A549 (cell line): ENCODE measurements around the gene ARHGEF26. TPM values are rescaled to one million over a fixed set of nuclear protein-coding genes. Genes with fewer than 3 reads are reported as not detected.

Source experiments
- ATAC-seq, 2 experiments: fragments of 200-7000 bp in 1 of 2; fragments of >200 bp in 1 of 2; cut with Nextera tagmentation in 1 of 2; cut with Tn5 transposase in 1 of 2; 3 replicates each; pipeline versions ENCODE4 v1.8.0 to v1.9.1; 2018 to 2020; ENCODE audit warnings: mild to moderate bottlenecking in 1 of 2, moderate library complexity in 1 of 2
- CTCF ChIA-PET: fragments of 300-600 bp; sonication (Branson Sonifier 250); formaldehyde crosslinking; extraction: SDS; loops from one replicate; lab custom pipeline; 2021; ENCODE audit warnings: antibody characterized with exemption, inconsistent platforms; lab: Yijun Ruan, JAX
- POLR2A ChIA-PET: fragments of 350-600 bp; formaldehyde crosslinking; extraction: SDS; loops from one replicate; lab custom pipeline; 2021; ENCODE audit warnings: antibody characterized with exemption, inconsistent platforms; lab: Yijun Ruan, JAX
- DNase-seq, 2 experiments: peaks; one replicate each; pipeline versions ENCODE4 v3.0.0 to v3.0.0-alpha.2; 2011 to 2016; ENCODE audit warnings: low read depth in 1 of 2, low spot score in 1 of 2
- FAIRE-seq: peaks from 2 replicates; lab custom pipeline; 2011; peaks lifted over from hg19 to GRCh38; lab: Jason Lieb, UNC
- H3K27ac ChIP-seq, 2 experiments: fragments of >200 bp; sonication (Bioruptor Twin); formaldehyde crosslinking; 3 replicates each; pipeline ENCODE4 v1.5.1; 2016 to 2017
- H3K4me1 ChIP-seq: fragments of >200 bp; sonication (Bioruptor Twin); formaldehyde crosslinking; 3 replicates; pipeline ENCODE4 v1.6.1; 2016
- H3K4me2 ChIP-seq: fragments of >200 bp; sonication (Bioruptor Twin); formaldehyde crosslinking; 3 replicates; pipeline ENCODE4 v1.6.1; 2016
- H3K4me3 ChIP-seq: fragments of >200 bp; sonication (Bioruptor Twin); formaldehyde crosslinking; 3 replicates; pipeline ENCODE4 v1.5.1; 2016
- H3K9me3 ChIP-seq: fragments of >200 bp; sonication (Bioruptor Twin); formaldehyde crosslinking; 3 replicates; pipeline ENCODE4 v1.6.1; 2016
- BHLHE40 ChIP-seq: IDR thresholded peaks from 2 replicates; pipeline ENCODE4 v1.6.1; 2012; ENCODE audit warnings: low read depth, low read length, inconsistent platforms
- CBX2 ChIP-seq: fragments of 200-600 bp; sonication (generic); IDR thresholded peaks from 2 replicates; pipeline ENCODE4 v1.6.1; 2016; ENCODE audit warnings: low read depth, mild to moderate bottlenecking, borderline replicate concordance
- CBX8 ChIP-seq: fragments of 200-600 bp; sonication (generic); IDR thresholded peaks from 2 replicates; pipeline ENCODE4 v1.6.1; 2016
- CEBPB ChIP-seq, 2 experiments: fragments of >200 bp in 1 of 2; sonication (Bioruptor Twin) in 1 of 2; formaldehyde crosslinking in 1 of 2; IDR thresholded peaks; 2 replicates each; pipeline ENCODE4 v1.6.1; 2012 to 2016
- CHD2 ChIP-seq: fragments of 150-350 bp; IDR thresholded peaks from 2 replicates; pipeline ENCODE4 v1.6.1; 2014; ENCODE audit warnings: low read length; ENCODE audit not compliant: partially characterized antibody
- EHF ChIP-seq: fragments of 250-450 bp; sonication (Bioruptor Pico); IDR thresholded peaks from 2 replicates; pipeline ENCODE4 v1.5.0; 2020; ENCODE audit warnings: mild to moderate bottlenecking
- EP300 ChIP-seq, 2 experiments: fragments of >200 bp; sonication (Bioruptor Twin); formaldehyde crosslinking; IDR thresholded peaks; 2 replicates in 1 of 2; 3 replicates in 1 of 2; pipeline ENCODE4 v1.6.1; 2016 to 2017
- FOSB ChIP-seq: fragments of 250-450 bp; sonication (Bioruptor Pico); IDR thresholded peaks from 2 replicates; pipeline ENCODE4 v1.5.0; 2020; ENCODE audit warnings: mild to moderate bottlenecking, moderate library complexity
- FOSL2 ChIP-seq, 2 experiments: fragments of 450-650 bp in 1 of 2; fragments of >200 bp in 1 of 2; sonication (Bioruptor Twin) in 1 of 2; formaldehyde crosslinking; IDR thresholded peaks; 2 replicates each; pipeline versions ENCODE4 v1.5.0 to v1.6.1; 2016 to 2020; ENCODE audit warnings: mild to moderate bottlenecking in 1 of 2, moderate library complexity in 1 of 2
- GATA3 ChIP-seq: IDR thresholded peaks from 2 replicates; pipeline ENCODE4 v1.6.1; 2012; ENCODE audit warnings: borderline replicate concordance
- HOXA7 ChIP-seq: fragments of 250-450 bp; sonication (Bioruptor Pico); IDR thresholded peaks from 2 replicates; pipeline ENCODE4 v1.5.0; 2020; ENCODE audit warnings: mild to moderate bottlenecking, moderate library complexity
- HOXB13 ChIP-seq: fragments of 250-450 bp; sonication (Bioruptor Pico); IDR thresholded peaks from 2 replicates; pipeline ENCODE4 v1.5.0; 2020; ENCODE audit warnings: low read depth, mild to moderate bottlenecking, moderate library complexity
- HOXB5 ChIP-seq: fragments of 250-450 bp; sonication (Bioruptor Pico); IDR thresholded peaks from 2 replicates; pipeline ENCODE4 v1.5.0; 2020; ENCODE audit warnings: mild to moderate bottlenecking, moderate library complexity
- JUNB ChIP-seq: fragments of >200 bp; sonication (Bioruptor Twin); formaldehyde crosslinking; IDR thresholded peaks from 2 replicates; pipeline ENCODE4 v1.6.1; 2016
- KDM1A ChIP-seq: fragments of 200-600 bp; sonication (generic); IDR thresholded peaks from 2 replicates; pipeline ENCODE4 v1.6.1; 2016; ENCODE audit warnings: low read depth, mild to moderate bottlenecking
- MYC ChIP-seq: IDR thresholded peaks from 2 replicates; pipeline ENCODE4 v1.6.1; 2012; ENCODE audit warnings: mild to moderate bottlenecking, inconsistent platforms, low read length, improper control_type of control experiment, borderline replicate concordance
- NR3C1 ChIP-seq: fragments of >200 bp; sonication (Bioruptor Twin); formaldehyde crosslinking; IDR thresholded peaks from 3 replicates; pipeline ENCODE4 v1.6.1; 2017
- PHF8 ChIP-seq: fragments of 200-600 bp; sonication (generic); IDR thresholded peaks from 2 replicates; pipeline ENCODE4 v1.6.1; 2016; ENCODE audit warnings: low read depth, mild to moderate bottlenecking, antibody characterized with exemption, moderate library complexity, borderline replicate concordance
- POLR2AphosphoS2 ChIP-seq: conservative IDR thresholded peaks from 2 replicates; pipeline ENCODE4 v1.6.1; 2012; ENCODE audit warnings: low read length, improper control_type of control experiment, inconsistent platforms
- RARB ChIP-seq: fragments of 250-450 bp; sonication (Bioruptor Pico); IDR thresholded peaks from 2 replicates; pipeline ENCODE4 v1.8.0; 2021; ENCODE audit warnings: mild to moderate bottlenecking, moderate library complexity
- RCOR1 ChIP-seq: fragments of 150-350 bp; IDR thresholded peaks from 2 replicates; pipeline ENCODE4 v1.6.1; 2014; ENCODE audit warnings: antibody characterized with exemption, low read length, low read depth
- TP53 ChIP-seq: fragments of 250-450 bp; sonication (Bioruptor Pico); IDR thresholded peaks from 2 replicates; pipeline ENCODE4 v1.5.0; 2021; ENCODE audit warnings: mild to moderate bottlenecking, moderate library complexity
- ZC3H11A ChIP-seq: fragments of 450-650 bp; IDR thresholded peaks from 2 replicates; pipeline ENCODE4 v1.6.1; 2014; ENCODE audit warnings: antibody characterized with exemption, mild to moderate bottlenecking
- WGBS: methylation state at CpG from one replicate; pipeline ENCODE4 v1.1.6; 2017; ENCODE audit errors: missing lambda C conversion rate; 5-methylcytosine and 5-hydroxymethylcytosine counted together
- polyA plus RNA-seq, 4 experiments: library from polyadenylated mRNA; depleted of rRNA in 3 of 4; stranded (reverse); fragments of >200 nt; fragmentation: RNase III in 1 of 4; extraction: RNeasy Plus Mini Kit Qiagen cat#74134 plus additional on column Dnase treatment in 1 of 4; gene quantifications; 2 replicates in 3 of 4; 3 replicates in 1 of 4; pipeline ENCODE4 v1.2.3, GENCODE V29; 2011 to 2017
- TF ChIP-seq, protein P1 (sequence below): fragments of >200 bp; sonication (Bioruptor Twin); formaldehyde crosslinking; IDR thresholded peaks from 2 replicates; pipeline ENCODE4 v1.6.1; 2016
- TF ChIP-seq, protein P2 (sequence below): fragments of 250-450 bp; sonication (Bioruptor Pico); IDR thresholded peaks from 2 replicates; pipeline ENCODE4 v1.5.0; 2021; ENCODE audit warnings: mild to moderate bottlenecking, moderate library complexity, borderline replicate concordance
- TF ChIP-seq, protein P3 (sequence below): fragments of 450-650 bp; IDR thresholded peaks from 2 replicates; pipeline ENCODE4 v1.6.1; 2014; ENCODE audit warnings: antibody characterized with exemption
- TF ChIP-seq, protein P4 (sequence below): fragments of 200-600 bp; sonication (generic); IDR thresholded peaks from 2 replicates; pipeline ENCODE4 v1.6.1; 2016; ENCODE audit warnings: antibody characterized with exemption, mild to moderate bottlenecking, moderate library complexity
- TF ChIP-seq, protein P5 (sequence below): IDR thresholded peaks from 2 replicates; pipeline ENCODE4 v1.6.1; 2012; ENCODE audit warnings: low read depth, borderline replicate concordance

The ARHGEF26 gene
- polyA plus RNA-seq, 2 of the 4 experiments (the other 2 are of a cell fraction): 2.9 to 5.8 TPM

DNA sequence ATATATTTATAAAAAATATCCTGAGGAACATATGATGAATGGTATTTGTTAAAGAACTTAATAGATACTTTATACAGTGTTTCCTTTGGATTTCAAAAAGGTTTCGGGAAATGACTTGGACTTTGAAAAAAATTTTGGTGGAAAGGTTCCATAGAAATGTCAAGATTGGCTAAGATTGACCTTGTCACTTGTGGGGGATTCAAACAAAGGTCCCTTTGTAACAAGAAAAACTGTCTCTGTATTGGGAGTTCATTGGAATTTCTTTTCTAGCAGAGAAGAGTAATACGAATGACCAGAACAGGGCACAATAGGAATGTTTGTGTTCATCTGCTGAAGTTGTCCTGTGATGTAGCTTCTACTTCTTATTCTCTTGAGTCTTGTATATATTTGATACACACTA, 43.2 kb downstream of the ARHGEF26 start:
- Histone ChIP-seq H3K9me3 (no peaks in the 10 kb centered on the region), H3K4me2 (no peak overlapping the region), H3K4me3 (no peak overlapping the region), H3K27ac (no peak overlapping the region), H3K4me1 (no peaks in the 10 kb centered on the region)
- FAIRE-seq: no peak
- no peak for DNase-seq
- WGBS: 93% methylated on average over 2 of the region's 2 CpGs
- ATAC-seq: no peak
- ChIA-PET POLR2A (no interaction called here), CTCF (no interaction called here)
- TF ChIP-seq EHF (CRISPR knock-in tag): no peak
- TF ChIP-seq CBX8: no peak
- TF ChIP-seq, protein P1, sequence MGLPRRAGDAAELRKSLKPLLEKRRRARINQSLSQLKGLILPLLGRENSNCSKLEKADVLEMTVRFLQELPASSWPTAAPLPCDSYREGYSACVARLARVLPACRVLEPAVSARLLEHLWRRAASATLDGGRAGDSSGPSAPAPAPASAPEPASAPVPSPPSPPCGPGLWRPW: no peak
- TF ChIP-seq NR3C1: no peak
- TF ChIP-seq TP53 (CRISPR knock-in tag): no peak
- TF ChIP-seq HOXA7: no peak
- no peak for TF ChIP-seq CHD2
- TF ChIP-seq HOXB5 (CRISPR knock-in tag): no peak
- TF ChIP-seq, protein P2, sequence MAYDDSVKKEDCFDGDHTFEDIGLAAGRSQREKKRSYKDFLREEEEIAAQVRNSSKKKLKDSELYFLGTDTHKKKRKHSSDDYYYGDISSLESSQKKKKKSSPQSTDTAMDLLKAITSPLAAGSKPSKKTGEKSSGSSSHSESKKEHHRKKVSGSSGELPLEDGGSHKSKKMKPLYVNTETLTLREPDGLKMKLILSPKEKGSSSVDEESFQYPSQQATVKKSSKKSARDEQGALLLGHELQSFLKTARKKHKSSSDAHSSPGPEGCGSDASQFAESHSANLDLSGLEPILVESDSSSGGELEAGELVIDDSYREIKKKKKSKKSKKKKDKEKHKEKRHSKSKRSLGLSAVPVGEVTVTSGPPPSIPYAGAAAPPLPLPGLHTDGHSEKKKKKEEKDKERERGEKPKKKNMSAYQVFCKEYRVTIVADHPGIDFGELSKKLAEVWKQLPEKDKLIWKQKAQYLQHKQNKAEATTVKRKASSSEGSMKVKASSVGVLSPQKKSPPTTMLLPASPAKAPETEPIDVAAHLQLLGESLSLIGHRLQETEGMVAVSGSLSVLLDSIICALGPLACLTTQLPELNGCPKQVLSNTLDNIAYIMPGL (CRISPR knock-in tag): no peak
- TF ChIP-seq, protein P3, sequence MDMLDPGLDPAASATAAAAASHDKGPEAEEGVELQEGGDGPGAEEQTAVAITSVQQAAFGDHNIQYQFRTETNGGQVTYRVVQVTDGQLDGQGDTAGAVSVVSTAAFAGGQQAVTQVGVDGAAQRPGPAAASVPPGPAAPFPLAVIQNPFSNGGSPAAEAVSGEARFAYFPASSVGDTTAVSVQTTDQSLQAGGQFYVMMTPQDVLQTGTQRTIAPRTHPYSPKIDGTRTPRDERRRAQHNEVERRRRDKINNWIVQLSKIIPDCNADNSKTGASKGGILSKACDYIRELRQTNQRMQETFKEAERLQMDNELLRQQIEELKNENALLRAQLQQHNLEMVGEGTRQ: no peak
- no peak for TF ChIP-seq HOXB13 (CRISPR knock-in tag)
- no peak for TF ChIP-seq ZC3H11A
- TF ChIP-seq CEBPB (IDR thresholded peaks at IDR 0.05): no peak
- no peak for TF ChIP-seq PHF8
- TF ChIP-seq, protein P4, sequence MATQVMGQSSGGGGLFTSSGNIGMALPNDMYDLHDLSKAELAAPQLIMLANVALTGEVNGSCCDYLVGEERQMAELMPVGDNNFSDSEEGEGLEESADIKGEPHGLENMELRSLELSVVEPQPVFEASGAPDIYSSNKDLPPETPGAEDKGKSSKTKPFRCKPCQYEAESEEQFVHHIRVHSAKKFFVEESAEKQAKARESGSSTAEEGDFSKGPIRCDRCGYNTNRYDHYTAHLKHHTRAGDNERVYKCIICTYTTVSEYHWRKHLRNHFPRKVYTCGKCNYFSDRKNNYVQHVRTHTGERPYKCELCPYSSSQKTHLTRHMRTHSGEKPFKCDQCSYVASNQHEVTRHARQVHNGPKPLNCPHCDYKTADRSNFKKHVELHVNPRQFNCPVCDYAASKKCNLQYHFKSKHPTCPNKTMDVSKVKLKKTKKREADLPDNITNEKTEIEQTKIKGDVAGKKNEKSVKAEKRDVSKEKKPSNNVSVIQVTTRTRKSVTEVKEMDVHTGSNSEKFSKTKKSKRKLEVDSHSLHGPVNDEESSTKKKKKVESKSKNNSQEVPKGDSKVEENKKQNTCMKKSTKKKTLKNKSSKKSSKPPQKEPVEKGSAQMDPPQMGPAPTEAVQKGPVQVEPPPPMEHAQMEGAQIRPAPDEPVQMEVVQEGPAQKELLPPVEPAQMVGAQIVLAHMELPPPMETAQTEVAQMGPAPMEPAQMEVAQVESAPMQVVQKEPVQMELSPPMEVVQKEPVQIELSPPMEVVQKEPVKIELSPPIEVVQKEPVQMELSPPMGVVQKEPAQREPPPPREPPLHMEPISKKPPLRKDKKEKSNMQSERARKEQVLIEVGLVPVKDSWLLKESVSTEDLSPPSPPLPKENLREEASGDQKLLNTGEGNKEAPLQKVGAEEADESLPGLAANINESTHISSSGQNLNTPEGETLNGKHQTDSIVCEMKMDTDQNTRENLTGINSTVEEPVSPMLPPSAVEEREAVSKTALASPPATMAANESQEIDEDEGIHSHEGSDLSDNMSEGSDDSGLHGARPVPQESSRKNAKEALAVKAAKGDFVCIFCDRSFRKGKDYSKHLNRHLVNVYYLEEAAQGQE: no peak
- no peak for TF ChIP-seq FOSL2 (IDR thresholded peaks at IDR 0.05)
- no peak for TF ChIP-seq FOSL2 (CRISPR knock-in tag; IDR thresholded peaks at IDR 0.05)
- TF ChIP-seq FOSB (CRISPR knock-in tag): no peak
- TF ChIP-seq GATA3: no peak
- TF ChIP-seq, protein P5, sequence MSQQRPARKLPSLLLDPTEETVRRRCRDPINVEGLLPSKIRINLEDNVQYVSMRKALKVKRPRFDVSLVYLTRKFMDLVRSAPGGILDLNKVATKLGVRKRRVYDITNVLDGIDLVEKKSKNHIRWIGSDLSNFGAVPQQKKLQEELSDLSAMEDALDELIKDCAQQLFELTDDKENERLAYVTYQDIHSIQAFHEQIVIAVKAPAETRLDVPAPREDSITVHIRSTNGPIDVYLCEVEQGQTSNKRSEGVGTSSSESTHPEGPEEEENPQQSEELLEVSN: no peak

DNA sequence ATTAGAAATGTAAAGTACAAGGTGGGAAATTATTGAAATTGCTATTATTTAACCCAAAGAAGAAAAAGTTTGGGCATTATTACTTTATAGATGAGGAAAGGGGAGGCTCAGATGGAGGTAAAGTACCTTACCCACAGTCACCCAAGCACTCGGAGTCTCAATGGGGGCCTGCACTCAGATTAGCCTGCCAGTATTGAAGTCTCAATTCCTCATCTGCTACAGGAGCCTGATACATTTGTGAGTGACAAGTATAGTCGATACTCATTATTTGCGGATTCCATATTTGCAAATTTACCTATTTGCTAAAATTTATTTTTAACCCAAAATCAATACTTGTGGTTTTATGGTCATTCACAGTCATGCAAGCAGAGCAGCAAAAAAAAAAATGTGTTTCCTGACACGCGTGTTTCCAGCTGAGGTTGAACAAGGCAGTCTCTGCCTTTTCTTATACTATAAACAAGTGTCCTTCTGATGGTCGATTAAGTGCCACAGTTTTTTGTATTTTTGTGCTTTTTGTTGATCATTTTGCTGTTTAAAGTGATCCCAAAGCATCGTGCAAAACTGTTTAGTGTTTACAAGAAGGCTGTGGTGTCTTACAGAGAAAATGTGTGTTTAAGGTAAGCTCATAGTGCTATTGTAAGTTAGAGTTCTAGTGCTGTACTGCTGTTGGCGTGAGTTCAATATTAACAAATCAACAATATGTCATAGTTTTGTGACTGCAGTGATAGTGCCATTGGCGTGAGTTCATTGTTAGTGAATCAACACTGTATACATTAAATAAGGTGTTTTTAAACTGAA, 48.0 kb downstream of the ARHGEF26 start:
- no peaks in the 10 kb centered on the region for H3K9me3 ChIP-seq
- ChIA-PET POLR2A (no interaction called here), CTCF (no interaction called here)
- ATAC-seq: no peak
- no peak overlapping the region for H3K4me2 ChIP-seq
- no peak for FAIRE-seq
- 90% methylated on average over 9 of the region's 9 CpGs for WGBS
- H3K27ac ChIP-seq: no peak overlapping the region
- TF ChIP-seq MYC (no peak), JUNB (no peak), FOSB (CRISPR knock-in tag) (no peak), RARB (CRISPR knock-in tag) (no peak), RCOR1 (no peak), ZC3H11A (no peak), CBX2 (no peak), CBX8 (no peak), HOXB13 (CRISPR knock-in tag) (no peak), KDM1A (no peak), HOXA7 (no peak), CHD2 (no peak), EP300 (IDR thresholded peaks at IDR 0.05) (no peak), BHLHE40 (no peak), POLR2AphosphoS2 (no peak)
- DNase-seq: no peak
- H3K4me1 ChIP-seq: no peaks in the 10 kb centered on the region
- H3K4me3 ChIP-seq: no peak overlapping the region
